Heart left ventricle (tissue), 16 donors: ENCODE results near the gene DHFR2. TPM values are rescaled to one million over a fixed set of nuclear protein-coding genes. Genes with fewer than 3 reads are reported as not detected.

Source experiments
- ATAC-seq, 4 donors: fragments of 200-7000 bp; cut with Tn5 transposase; one replicate each; pipeline ENCODE4 v1.9.1; 2020 to 2022; ENCODE audit warnings: moderate library complexity in 4 of 4, mild to moderate bottlenecking in 3 of 4, moderate number of reproducible peaks in 1 of 4
- DNase-seq, 5 donors: peaks; one replicate each; pipeline ENCODE4 v3.0.0-alpha.2; 2020
- H3K27ac ChIP-seq, 12 donors: fragments of 200-600 bp; sonication (generic) in 4 of 12; one replicate each; pipeline versions ENCODE4 v1.5.0 to v1.8.0; 2016 to 2022; ENCODE audit warnings: mild to moderate bottlenecking in 2 of 12
- H3K27me3 ChIP-seq, 9 donors: fragments of 200-600 bp; sonication (generic) in 2 of 9; one replicate each; pipeline versions ENCODE4 v1.5.1 to v1.8.0; 2016 to 2022; ENCODE audit warnings: mild to moderate bottlenecking in 3 of 9
- H3K36me3 ChIP-seq, 9 donors: fragments of 200-600 bp; sonication (generic) in 2 of 9; one replicate each; pipeline versions ENCODE4 v1.5.0 to v1.8.0; 2018 to 2022; ENCODE audit warnings: mild to moderate bottlenecking in 2 of 9
- H3K4me1 ChIP-seq, 12 donors: fragments of 200-600 bp; sonication (generic) in 4 of 12; one replicate each; pipeline versions ENCODE4 v1.5.0 to v1.8.0; 2016 to 2022; ENCODE audit warnings: mild to moderate bottlenecking in 3 of 12
- H3K4me3 ChIP-seq, 12 donors: fragments of 200-600 bp; sonication (generic) in 4 of 12; one replicate each; pipeline versions ENCODE4 v1.5.0 to v1.8.0; 2017 to 2022; ENCODE audit warnings: mild to moderate bottlenecking in 9 of 12, moderate library complexity in 4 of 12
- H3K9me3 ChIP-seq, 12 donors: fragments of 200-600 bp; sonication (generic) in 4 of 12; one replicate each; pipeline versions ENCODE4 v1.5.0 to v1.8.0; 2016 to 2022; ENCODE audit warnings: mild to moderate bottlenecking in 1 of 12
- CTCF ChIP-seq, 12 donors: fragments of 200-600 bp; sonication (generic) in 4 of 12; IDR thresholded peaks; one replicate each; pipeline versions ENCODE4 v1.5.0 to v1.8.0; 2018 to 2022; ENCODE audit warnings: antibody characterized with exemption in 12 of 12, mild to moderate bottlenecking in 5 of 12
- POLR2A ChIP-seq, 2 donors: fragments of 450-650 bp; IDR thresholded peaks; one replicate each; pipeline ENCODE4 v1.6.1; 2017; ENCODE audit warnings: antibody characterized with exemption in 2 of 2, mild to moderate bottlenecking in 2 of 2, moderate library complexity in 2 of 2
- WGBS, 4 donors: extraction: QIAGEN DNeasy Blood & Tissue Kit in 2 of 4; methylation state at CpG; one replicate each; pipeline versions ENCODE4 v1.1.5 to v1.1.7; 2013 to 2018; 5-methylcytosine and 5-hydroxymethylcytosine counted together
- intact Hi-C, 10 donors: fragments of 100-400 bp; cut with DNase I; formaldehyde crosslinking; loops; one replicate each; pipeline versions ENCODE4 v1.11.1 to v1.14.2; 2022
- polyA plus RNA-seq, 2 donors: library from polyadenylated mRNA; stranded (reverse); fragments of 200-250 nt; gene quantifications; one replicate each; pipeline ENCODE4 v1.2.3, GENCODE V29; 2013
- total RNA-seq, 9 donors: library from RNA; depleted of rRNA in 2 of 9; stranded (reverse); fragments of >200 nt in 2 of 9; fragmentation: NEBNext Ultra II Directional in 3 of 9; extraction: Animal tissue kit (Norgen Biotek cat#: 25700) in 3 of 9; gene quantifications; one replicate each; pipeline versions ENCODE4 v1.1.0 to v1.2.4, GENCODE V29; 2016 to 2023
- donor health status: ischemic (EF 13 %, LVEDD 7.1; RV severe dilation, severe dysfunction).
- donor health status: healthy with polysubstance abuse.
- donor health status: DM: no; HTN: yes; CAD: no.
- donor health status: DM: no; HTN: no; CAD: no.
- donor health status: ischemic (EF 25% LVEDD 6.9; RV normal size, moderate dysfunction).
- donor health status: ischemic (EF 25% LVEDD 5.7; RV mildly dilated, moderate dysfunction).
- donor health status: healthy.
- donor health status: DM: yes; HTN: yes; CAD: no.
- donor health status: ischemic (EF 35%, LVEDD 5.7; RV mildly dilated, moderate dysfunction).
- donor health status: nonischemic (EF 11% LVEDD 7.7; RV severe dilation, severe dysfunction).
- donor health status: DM: yes; HTN: yes; CAD: no.
- donor health status: PGD.
- donor health status: ischemic (EF 29% LVEDD 5.4; RV normal size, mild dysfunction).
- donor health status: nonischemic (EF 23%, LVEDD 6.1; RV moderate dilation, normal function).

Gene DHFR2
- total and polyA plus RNA-seq, 11 donors: 1.6 to 5.4 (median 3.6) TPM

- WGBS, 4 donors: 59 to 73% (median 69%) methylated on average over 6 of the region's 6 CpGs
Measured at GRCh38 chr3:94066506-94067500, 4.1 kb upstream of the DHFR2 start.

GRCh38 chr3:94065819-94066480, 3.2 kb upstream of the DHFR2 start:
- WGBS, 4 donors: 82 to 94% (median 84%) methylated on average over 1 of the region's 1 CpG
- intact Hi-C loops: loop anchor here in 8 of 10 donors (5.0 to 10.0 kb wide), 4 partner anchors 64 to 161 kb away; no protein-coding TSS in a partner anchor

More at GRCh38 chr3:94066506-94067500, 4.1 kb upstream of the DHFR2 start:
- Histone ChIP-seq H3K9me3 (peaks cover 0 to 5% (median 0%) of the 10 kb centered on the region in 12 donors), H3K4me1 (peaks cover 3 to 44% (median 21%) of the 10 kb centered on the region in 12 donors), H3K4me3 (no peak overlapping the region), H3K27me3 (no peaks in the 10 kb centered on the region), H3K27ac (no peak overlapping the region), H3K36me3 (peaks cover 0 to 22% (median 3%) of the 10 kb centered on the region in 9 donors)
- DNase-seq (no peak), ATAC-seq (no peak)
- intact Hi-C loops: loop anchor here in 8 of 10 donors (5.0 to 10.0 kb wide), 4 partner anchors 65 to 162 kb away; no protein-coding TSS in a partner anchor
- no peak for TF ChIP-seq CTCF (IDR thresholded peaks at IDR 0.05)

GRCh38 chr3:94065122-94065521, 2.4 kb upstream of the DHFR2 start:
- Histone ChIP-seq H3K27me3 (no peaks in the 10 kb centered on the region), H3K4me3 (no peak overlapping the region), H3K36me3 (peaks cover 0 to 24% (median 0%) of the 10 kb centered on the region in 9 donors), H3K27ac (peak overlapping the region in 1 of 12 donors; percentile 99), H3K4me1 (peaks cover 3 to 48% (median 22%) of the 10 kb centered on the region in 12 donors), H3K9me3 (peaks cover 0 to 5% (median 0%) of the 10 kb centered on the region in 12 donors)
- DNase-seq: no peak
- no peak for ATAC-seq
- intact Hi-C loops: loop anchor here in 8 of 10 donors (5.0 to 10.0 kb wide), 4 partner anchors 63 to 160 kb away; no protein-coding TSS in a partner anchor
- TF ChIP-seq POLR2A (IDR thresholded peaks at IDR 0.05) (no peak), CTCF (IDR thresholded peaks at IDR 0.05) (no peak)
- 52 to 64% (median 60%) methylated on average over 1 of the region's 1 CpG for WGBS, 4 donors

More at GRCh38 chr3:94065819-94066480, 3.2 kb upstream of the DHFR2 start:
- Histone ChIP-seq H3K4me1 (peaks cover 3 to 48% (median 22%) of the 10 kb centered on the region in 12 donors), H3K27me3 (no peaks in the 10 kb centered on the region), H3K4me3 (no peak overlapping the region), H3K9me3 (peaks cover 0 to 5% (median 0%) of the 10 kb centered on the region in 12 donors), H3K27ac (no peak overlapping the region), H3K36me3 (peaks cover 0 to 20% (median 0%) of the 10 kb centered on the region in 9 donors)
- DNase-seq: no peak
- ATAC-seq: no peak
- TF ChIP-seq POLR2A (IDR thresholded peaks at IDR 0.05): no peak
- no peak for TF ChIP-seq CTCF (IDR thresholded peaks at IDR 0.05)
